ENCODE results near the gene GSDME.

- TF ChIP-seq CTCF (conservative IDR thresholded peaks at IDR 0.05 in 1 of 2, IDR thresholded peaks at IDR 0.05 in 1 of 2; ENCODE audit: extremely low read depth in 1 of 2, insufficient read depth in 1 of 2, low read depth in 1 of 2, low read length in 2 of 2) (no peak), EZH2 (IDR thresholded peaks at IDR 0.05; ENCODE audit: borderline replicate concordance, low read length) (no peak)
Measured at GRCh38 chr7:24779283-24779655, 22.0 kb upstream of the GSDME start.

Data from mammary epithelial cell (primary cell).